Smooth muscle cell (in vitro differentiated cells): ENCODE results near the gene IVD. TPM values are rescaled to one million over a fixed set of nuclear protein-coding genes. Genes with fewer than 3 reads are reported as not detected.

ENCODE experiments used
- DNase-seq: peaks from one replicate; lab custom pipeline; 2025; ENCODE audit not compliant: unreplicated experiment; lab: John Stamatoyannopoulos, UW
- H2AFZ ChIP-seq: fragments of 200-600 bp; sonication (generic); 2 replicates; pipeline ENCODE4 v1.6.0; 2016; ENCODE audit warnings: antibody characterized with exemption, low read depth, mild to moderate bottlenecking
- H3F3A ChIP-seq: fragments of 200-600 bp; sonication (generic); 2 replicates; pipeline ENCODE4 v1.6.0; 2017; ENCODE audit warnings: antibody characterized with exemption, low read depth
- H3K27ac ChIP-seq: fragments of 200-600 bp; sonication (generic); 2 replicates; pipeline ENCODE4 v1.5.1; 2016; ENCODE audit warnings: low read depth, mild to moderate bottlenecking
- H3K27me3 ChIP-seq: fragments of 200-600 bp; sonication (generic); 2 replicates; pipeline ENCODE4 v1.6.1; 2016; ENCODE audit warnings: low read depth, mild to moderate bottlenecking
- H3K36me3 ChIP-seq: fragments of 200-600 bp; sonication (generic); 2 replicates; pipeline ENCODE4 v1.5.1; 2016; ENCODE audit warnings: low read depth
- H3K4me1 ChIP-seq: fragments of 200-600 bp; sonication (generic); 2 replicates; pipeline ENCODE4 v1.5.1; 2016; ENCODE audit warnings: low read depth
- H3K4me2 ChIP-seq: fragments of 200-600 bp; sonication (generic); 2 replicates; pipeline ENCODE4 v1.6.0; 2016; ENCODE audit warnings: mild to moderate bottlenecking
- H3K4me3 ChIP-seq: fragments of 200-600 bp; sonication (generic); 2 replicates; pipeline ENCODE4 v1.5.1; 2016; ENCODE audit warnings: mild to moderate bottlenecking
- H3K79me2 ChIP-seq: fragments of 200-600 bp; sonication (generic); 2 replicates; pipeline ENCODE4 v1.6.0; 2016; ENCODE audit warnings: low read depth, mild to moderate bottlenecking
- H3K9ac ChIP-seq: fragments of 200-600 bp; sonication (generic); 2 replicates; pipeline ENCODE4 v1.6.0; 2016; ENCODE audit warnings: low read depth
- H3K9me3 ChIP-seq: fragments of 200-600 bp; sonication (generic); replicated peaks from 2 replicates; pipeline ENCODE4 v1.5.1; 2016; ENCODE audit warnings: low read depth
- H4K20me1 ChIP-seq: fragments of 200-600 bp; sonication (generic); 2 replicates; pipeline ENCODE4 v1.6.0; 2016; ENCODE audit warnings: low read depth
- WGBS: methylation state at CpG from one replicate; pipeline ENCODE4 v1.1.7; 2016; ENCODE audit warnings: low lambda C conversion rate; 5-methylcytosine and 5-hydroxymethylcytosine counted together
- polyA plus RNA-seq: library from polyadenylated mRNA; unstranded; fragments of >200 nt; fragmentation: Nextera tagmentation; extraction: Ambion mirVana; gene quantifications from 2 replicates; pipeline ENCODE4 v1.2.1, GENCODE V29; 2016
- total RNA-seq: library from RNA; depleted of rRNA; stranded (reverse); fragments of >200 nt; gene quantifications from 2 replicates; pipeline ENCODE4 v1.2.3, GENCODE V29; 2014
- TF ChIP-seq, protein P1 (sequence below): fragments of 200-600 bp; sonication (generic); IDR thresholded peaks from 2 replicates; pipeline ENCODE4 v1.5.1; 2017; ENCODE audit warnings: borderline replicate concordance, mild to moderate bottlenecking, antibody characterized with exemption; ENCODE audit not compliant: insufficient read depth, poor library complexity, severe bottlenecking

The IVD gene
- total and polyA plus RNA-seq, 2 experiments from 2014 or later = 17.4 to 37.8 TPM

GRCh38 chr15:40410476-40410875, 4.9 kb downstream of the IVD start:
- WGBS = 97% methylated on average over 11 of the region's 11 CpGs
- Histone ChIP-seq H3K36me3 (peaks cover 4% of the 10 kb centered on the region), H3K4me1 (peaks cover 13% of the 10 kb centered on the region), H3K9me3 (no peaks in the 10 kb centered on the region), H4K20me1 (no peaks in the 10 kb centered on the region), H3K27ac (no peak overlapping the region), H3F3A (no peaks in the 10 kb centered on the region), H3K9ac (no peak overlapping the region), H3K79me2 (peaks cover 12% of the 10 kb centered on the region), H3K4me3 (no peak overlapping the region), H3K4me2 (no peak overlapping the region), H3K27me3 (no peaks in the 10 kb centered on the region), H2AFZ (no peak overlapping the region)
- no peak for DNase-seq
- TF ChIP-seq, protein P1, sequence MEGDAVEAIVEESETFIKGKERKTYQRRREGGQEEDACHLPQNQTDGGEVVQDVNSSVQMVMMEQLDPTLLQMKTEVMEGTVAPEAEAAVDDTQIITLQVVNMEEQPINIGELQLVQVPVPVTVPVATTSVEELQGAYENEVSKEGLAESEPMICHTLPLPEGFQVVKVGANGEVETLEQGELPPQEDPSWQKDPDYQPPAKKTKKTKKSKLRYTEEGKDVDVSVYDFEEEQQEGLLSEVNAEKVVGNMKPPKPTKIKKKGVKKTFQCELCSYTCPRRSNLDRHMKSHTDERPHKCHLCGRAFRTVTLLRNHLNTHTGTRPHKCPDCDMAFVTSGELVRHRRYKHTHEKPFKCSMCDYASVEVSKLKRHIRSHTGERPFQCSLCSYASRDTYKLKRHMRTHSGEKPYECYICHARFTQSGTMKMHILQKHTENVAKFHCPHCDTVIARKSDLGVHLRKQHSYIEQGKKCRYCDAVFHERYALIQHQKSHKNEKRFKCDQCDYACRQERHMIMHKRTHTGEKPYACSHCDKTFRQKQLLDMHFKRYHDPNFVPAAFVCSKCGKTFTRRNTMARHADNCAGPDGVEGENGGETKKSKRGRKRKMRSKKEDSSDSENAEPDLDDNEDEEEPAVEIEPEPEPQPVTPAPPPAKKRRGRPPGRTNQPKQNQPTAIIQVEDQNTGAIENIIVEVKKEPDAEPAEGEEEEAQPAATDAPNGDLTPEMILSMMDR = no peak

- Histone ChIP-seq H3K9ac (no peak overlapping the region), H3K27ac (no peak overlapping the region), H3K27me3 (no peaks in the 10 kb centered on the region), H3K4me1 (peaks cover 3% of the 10 kb centered on the region), H3K4me2 (no peak overlapping the region), H4K20me1 (no peaks in the 10 kb centered on the region), H3F3A (no peaks in the 10 kb centered on the region), H3K36me3 (peaks cover 4% of the 10 kb centered on the region), H3K4me3 (no peak overlapping the region), H3K9me3 (no peaks in the 10 kb centered on the region), H3K79me2 (no peaks in the 10 kb centered on the region), H2AFZ (no peak overlapping the region)
- TF ChIP-seq, protein P1 = no peak
- 91% methylated on average over 7 of the region's 7 CpGs for WGBS
- DNase-seq = no peak
Observed at GRCh38 chr15:40412095-40412759, 6.6 kb downstream of the IVD start.

DNA sequence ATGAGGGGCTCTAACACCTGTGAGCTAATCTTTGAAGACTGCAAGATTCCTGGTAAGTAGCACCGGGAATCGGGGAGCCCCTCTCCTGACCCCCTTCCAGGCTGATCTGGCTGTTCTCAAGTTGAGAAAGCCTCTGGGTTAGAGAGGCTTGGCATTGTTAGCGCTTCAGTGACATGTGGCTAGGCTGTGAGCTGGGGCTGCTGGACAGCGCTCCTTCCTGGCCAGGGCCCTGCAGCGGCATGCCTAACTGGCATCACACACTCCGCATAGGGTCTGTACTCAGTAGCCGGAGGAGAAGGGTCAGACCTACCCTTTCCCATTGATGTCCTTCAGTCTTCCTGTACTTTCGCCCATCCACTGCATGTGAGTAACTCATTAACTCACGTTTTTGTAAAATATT, 7.4 kb downstream of the IVD start:
- TF ChIP-seq, protein P1 = no peak
- Histone ChIP-seq H3K4me1 (no peaks in the 10 kb centered on the region), H3K4me3 (no peak overlapping the region), H3F3A (no peaks in the 10 kb centered on the region), H4K20me1 (no peaks in the 10 kb centered on the region), H3K27me3 (no peaks in the 10 kb centered on the region), H3K4me2 (no peak overlapping the region), H3K79me2 (no peaks in the 10 kb centered on the region), H2AFZ (no peak overlapping the region), H3K36me3 (peaks cover 4% of the 10 kb centered on the region), H3K9ac (no peak overlapping the region), H3K27ac (no peak overlapping the region), H3K9me3 (no peaks in the 10 kb centered on the region)
- WGBS = 96% methylated on average over 9 of the region's 9 CpGs
- no peak for DNase-seq

DNA sequence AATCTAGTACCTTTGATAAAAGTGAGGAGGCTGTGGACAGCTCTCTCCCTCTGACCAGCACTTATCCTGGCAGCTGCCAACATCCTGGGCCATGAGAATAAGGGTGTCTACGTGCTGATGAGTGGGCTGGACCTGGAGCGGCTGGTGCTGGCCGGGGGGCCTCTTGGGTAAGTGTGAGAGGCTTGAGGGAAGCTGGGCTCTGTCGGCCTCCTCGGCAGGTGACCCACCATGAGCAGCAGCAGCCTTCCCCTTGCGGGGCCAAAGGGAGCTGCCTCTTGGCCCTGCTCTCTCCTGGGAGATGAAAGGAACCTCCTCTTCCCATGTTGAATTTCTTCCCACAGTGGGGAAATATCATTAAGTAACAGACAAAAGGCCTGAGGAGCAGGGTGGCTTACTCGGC, 9.2 kb downstream of the IVD start:
- H3K9me3 ChIP-seq = no peaks in the 10 kb centered on the region
- H3K9ac ChIP-seq = no peak overlapping the region
- DNase-seq = no peak
- H3K4me2 ChIP-seq = no peak overlapping the region
- H3K79me2 ChIP-seq = no peaks in the 10 kb centered on the region
- peaks cover 4% of the 10 kb centered on the region for H3K36me3 ChIP-seq
- 95% methylated on average over 7 of the region's 7 CpGs for WGBS
- no peak overlapping the region for H2AFZ ChIP-seq
- H3K4me1 ChIP-seq = no peaks in the 10 kb centered on the region
- TF ChIP-seq, protein P1 = no peak
- H4K20me1 ChIP-seq = no peaks in the 10 kb centered on the region
- H3K27me3 ChIP-seq = no peaks in the 10 kb centered on the region
- no peak overlapping the region for H3K27ac ChIP-seq
- no peak overlapping the region for H3K4me3 ChIP-seq
- no peaks in the 10 kb centered on the region for H3F3A ChIP-seq
